HEK293 (cell line): Measurements from ENCODE around the gene ITSN2.
A peak's percentile ranks its signal among the peaks of the same experiment; 100 is the strongest.

Source experiments
- CTCF ChIA-PET: fragments of 350-600 bp; formaldehyde crosslinking; extraction: SDS; loops from one replicate; lab custom pipeline; 2021; ENCODE audit warnings: antibody characterized with exemption; lab: Yijun Ruan, JAX
- POLR2A ChIA-PET: fragments of 300-600 bp; formaldehyde crosslinking; extraction: SDS; loops from one replicate; lab custom pipeline; 2020; ENCODE audit warnings: antibody characterized with exemption, inconsistent platforms; lab: Yijun Ruan, JAX
- H3K27ac ChIP-seq: fragments of 200-500 bp; sonication (Bioruptor generic); 2 replicates; pipeline ENCODE4 v1.5.1; 2014; ENCODE audit warnings: low read depth, low read length, control low read depth, inconsistent platforms; ENCODE audit errors: extremely low read depth
- H3K36me3 ChIP-seq, 2 experiments: fragments of 200-500 bp in 1 of 2; sonication (Bioruptor generic) in 1 of 2; 1 replicate in 1 of 2; 2 replicates in 1 of 2; pipeline ENCODE4 v1.5.1; 2014 to 2017; ENCODE audit warnings: inconsistent platforms in 2 of 2, low read length in 2 of 2; ENCODE audit not compliant: control insufficient read depth in 2 of 2, insufficient read depth in 1 of 2
- H3K4me1 ChIP-seq: fragments of 200-500 bp; sonication (Bioruptor generic); 2 replicates; pipeline ENCODE4 v1.5.1; 2014; ENCODE audit warnings: mild to moderate bottlenecking, low read length, inconsistent platforms; ENCODE audit not compliant: control insufficient read depth, insufficient read depth
- H3K4me3 ChIP-seq: 2 replicates; pipeline ENCODE4 v1.5.1; 2011; ENCODE audit warnings: low read depth, mild to moderate bottlenecking, control low read depth, low read length, moderate library complexity
- H3K9me3 ChIP-seq: fragments of 200-500 bp; sonication (Bioruptor generic); 2 replicates; pipeline ENCODE4 v1.5.1; 2014; ENCODE audit warnings: low read depth, low read length, inconsistent platforms; ENCODE audit not compliant: control insufficient read depth, insufficient read depth
- ZBTB20 ChIP-seq: fragments of 450-650 bp; formaldehyde crosslinking; IDR thresholded peaks from 2 replicates; pipeline ENCODE4 v1.5.1; 2016; ENCODE audit warnings: missing biosample characterization, missing genetic modification characterization
- ZBTB21 ChIP-seq: fragments of 450-650 bp; formaldehyde crosslinking; IDR thresholded peaks from 2 replicates; pipeline ENCODE4 v1.5.1; 2017; ENCODE audit warnings: missing biosample characterization, missing genetic modification characterization
- ZBTB8A ChIP-seq: fragments of 450-650 bp; formaldehyde crosslinking; IDR thresholded peaks from 2 replicates; pipeline ENCODE4 v1.5.1; 2016; ENCODE audit warnings: missing biosample characterization, missing genetic modification characterization
- ZEB2 ChIP-seq: fragments of 450-650 bp; formaldehyde crosslinking; IDR thresholded peaks from 2 replicates; pipeline ENCODE4 v1.5.1; 2016; ENCODE audit warnings: missing biosample characterization, missing genetic modification characterization
- ZFP3 ChIP-seq: fragments of 450-650 bp; formaldehyde crosslinking; IDR thresholded peaks from 2 replicates; pipeline ENCODE4 v1.5.1; 2016; ENCODE audit warnings: low read depth, missing biosample characterization, missing genetic modification characterization
- ZFP37 ChIP-seq: fragments of 450-650 bp; formaldehyde crosslinking; IDR thresholded peaks from 2 replicates; pipeline ENCODE4 v1.5.1; 2016; ENCODE audit warnings: missing biosample characterization, missing genetic modification characterization
- ZNF10 ChIP-seq: fragments of 450-650 bp; formaldehyde crosslinking; IDR thresholded peaks from 2 replicates; pipeline ENCODE4 v1.5.1; 2017; ENCODE audit warnings: missing biosample characterization, missing genetic modification characterization
- ZNF121 ChIP-seq: fragments of 450-650 bp; formaldehyde crosslinking; IDR thresholded peaks from 2 replicates; pipeline ENCODE4 v1.5.1; 2016; ENCODE audit warnings: missing biosample characterization, missing genetic modification characterization
- ZNF140 ChIP-seq: fragments of 450-650 bp; formaldehyde crosslinking; IDR thresholded peaks from 2 replicates; pipeline ENCODE4 v1.5.1; 2016; ENCODE audit warnings: missing biosample characterization, missing genetic modification characterization
- ZNF18 ChIP-seq: fragments of 450-650 bp; formaldehyde crosslinking; IDR thresholded peaks from 2 replicates; pipeline ENCODE4 v1.5.1; 2016; ENCODE audit warnings: missing biosample characterization, missing genetic modification characterization
- ZNF341 ChIP-seq: fragments of 450-650 bp; formaldehyde crosslinking; IDR thresholded peaks from 2 replicates; pipeline ENCODE4; 2016; ENCODE audit warnings: low read depth, missing biosample characterization, missing genetic modification characterization
- ZNF521 ChIP-seq: fragments of 450-650 bp; formaldehyde crosslinking; IDR thresholded peaks from 2 replicates; pipeline ENCODE4 v1.5.1; 2017; ENCODE audit warnings: missing biosample characterization, mild to moderate bottlenecking, missing genetic modification characterization
- ZNF560 ChIP-seq: fragments of 450-650 bp; formaldehyde crosslinking; IDR thresholded peaks from 2 replicates; pipeline ENCODE4 v1.5.1; 2017; ENCODE audit warnings: missing biosample characterization, missing genetic modification characterization, borderline replicate concordance
- ZNF585B ChIP-seq: fragments of 450-650 bp; formaldehyde crosslinking; IDR thresholded peaks from 2 replicates; pipeline ENCODE4 v1.5.1; 2016; ENCODE audit warnings: missing biosample characterization, missing genetic modification characterization
- ZNF654 ChIP-seq: fragments of 450-650 bp; formaldehyde crosslinking; IDR thresholded peaks from 2 replicates; pipeline ENCODE4 v1.5.1; 2016; ENCODE audit warnings: low read depth, missing biosample characterization, missing genetic modification characterization
- ZNF660 ChIP-seq: fragments of 450-650 bp; IDR thresholded peaks from 2 replicates; pipeline ENCODE4 v1.5.1; 2018; ENCODE audit warnings: missing biosample characterization, mild to moderate bottlenecking, missing genetic modification characterization
- ZNF792 ChIP-seq: fragments of 450-650 bp; formaldehyde crosslinking; IDR thresholded peaks from 2 replicates; pipeline ENCODE4 v1.5.1; 2016; ENCODE audit warnings: missing biosample characterization, missing genetic modification characterization
- ZNF843 ChIP-seq: fragments of 450-650 bp; formaldehyde crosslinking; IDR thresholded peaks from 2 replicates; pipeline ENCODE4 v1.5.1; 2016; ENCODE audit warnings: missing biosample characterization, missing genetic modification characterization
- TF ChIP-seq, protein P1 (sequence below): fragments of 450-650 bp; formaldehyde crosslinking; IDR thresholded peaks from 2 replicates; pipeline ENCODE4 v1.5.1; 2016; ENCODE audit warnings: missing biosample characterization, missing genetic modification characterization
- TF ChIP-seq, protein P2 (sequence below): fragments of 450-650 bp; formaldehyde crosslinking; IDR thresholded peaks from 2 replicates; pipeline ENCODE4 v1.5.1; 2016; ENCODE audit warnings: missing biosample characterization, missing genetic modification characterization, borderline replicate concordance
- TF ChIP-seq, protein P3 (sequence below): IDR thresholded peaks from 2 replicates; pipeline ENCODE4 v1.6.1; 2011; ENCODE audit warnings: mild to moderate bottlenecking, low read depth, low read length, borderline replicate concordance

Gene ITSN2

GRCh38 chr2:24228470-24228869 lies 131.9 kb downstream of the ITSN2 start (continued):
- TF ChIP-seq, protein P1, sequence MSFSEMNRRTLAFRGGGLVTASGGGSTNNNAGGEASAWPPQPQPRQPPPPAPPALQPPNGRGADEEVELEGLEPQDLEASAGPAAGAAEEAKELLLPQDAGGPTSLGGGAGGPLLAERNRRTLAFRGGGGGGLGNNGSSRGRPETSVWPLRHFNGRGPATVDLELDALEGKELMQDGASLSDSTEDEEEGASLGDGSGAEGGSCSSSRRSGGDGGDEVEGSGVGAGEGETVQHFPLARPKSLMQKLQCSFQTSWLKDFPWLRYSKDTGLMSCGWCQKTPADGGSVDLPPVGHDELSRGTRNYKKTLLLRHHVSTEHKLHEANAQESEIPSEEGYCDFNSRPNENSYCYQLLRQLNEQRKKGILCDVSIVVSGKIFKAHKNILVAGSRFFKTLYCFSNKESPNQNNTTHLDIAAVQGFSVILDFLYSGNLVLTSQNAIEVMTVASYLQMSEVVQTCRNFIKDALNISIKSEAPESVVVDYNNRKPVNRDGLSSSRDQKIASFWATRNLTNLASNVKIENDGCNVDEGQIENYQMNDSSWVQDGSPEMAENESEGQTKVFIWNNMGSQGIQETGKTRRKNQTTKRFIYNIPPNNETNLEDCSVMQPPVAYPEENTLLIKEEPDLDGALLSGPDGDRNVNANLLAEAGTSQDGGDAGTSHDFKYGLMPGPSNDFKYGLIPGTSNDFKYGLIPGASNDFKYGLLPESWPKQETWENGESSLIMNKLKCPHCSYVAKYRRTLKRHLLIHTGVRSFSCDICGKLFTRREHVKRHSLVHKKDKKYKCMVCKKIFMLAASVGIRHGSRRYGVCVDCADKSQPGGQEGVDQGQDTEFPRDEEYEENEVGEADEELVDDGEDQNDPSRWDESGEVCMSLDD, result no peak
- TF ChIP-seq ZNF792 (no peak), ZNF585B (tag by site-specific recombination) (no peak), ZBTB21 (no peak), ZNF654 (tag by site-specific recombination) (peak; percentile 22; the same call in 1 of the 2 replicates), ZEB2 (tag by site-specific recombination) (peak; percentile 37; the same call in 1 of the 2 replicates), ZNF660 (tag by site-specific recombination) (no peak)
- TF ChIP-seq, all 188 proteins: peak for 5

GRCh38 chr2:24225499-24226242 lies 134.7 kb downstream of the ITSN2 start:
- TF ChIP-seq ZNF843 (tag by site-specific recombination) (no peak), ZNF10 (tag by site-specific recombination) (no peak), ZFP37 (tag by site-specific recombination) (no peak), ZBTB20 (no peak), ZNF560 (tag by site-specific recombination) (no peak), ZNF121 (tag by site-specific recombination) (no peak), ZBTB8A (tag by site-specific recombination) (no peak), ZNF18 (tag by site-specific recombination) (no peak), ZFP3 (tag by site-specific recombination) (no peak), ZNF140 (tag by site-specific recombination) (no peak), ZNF521 (tag by site-specific recombination) (no peak), ZNF341 (tag by site-specific recombination) (no peak)
- TF ChIP-seq, protein P2, sequence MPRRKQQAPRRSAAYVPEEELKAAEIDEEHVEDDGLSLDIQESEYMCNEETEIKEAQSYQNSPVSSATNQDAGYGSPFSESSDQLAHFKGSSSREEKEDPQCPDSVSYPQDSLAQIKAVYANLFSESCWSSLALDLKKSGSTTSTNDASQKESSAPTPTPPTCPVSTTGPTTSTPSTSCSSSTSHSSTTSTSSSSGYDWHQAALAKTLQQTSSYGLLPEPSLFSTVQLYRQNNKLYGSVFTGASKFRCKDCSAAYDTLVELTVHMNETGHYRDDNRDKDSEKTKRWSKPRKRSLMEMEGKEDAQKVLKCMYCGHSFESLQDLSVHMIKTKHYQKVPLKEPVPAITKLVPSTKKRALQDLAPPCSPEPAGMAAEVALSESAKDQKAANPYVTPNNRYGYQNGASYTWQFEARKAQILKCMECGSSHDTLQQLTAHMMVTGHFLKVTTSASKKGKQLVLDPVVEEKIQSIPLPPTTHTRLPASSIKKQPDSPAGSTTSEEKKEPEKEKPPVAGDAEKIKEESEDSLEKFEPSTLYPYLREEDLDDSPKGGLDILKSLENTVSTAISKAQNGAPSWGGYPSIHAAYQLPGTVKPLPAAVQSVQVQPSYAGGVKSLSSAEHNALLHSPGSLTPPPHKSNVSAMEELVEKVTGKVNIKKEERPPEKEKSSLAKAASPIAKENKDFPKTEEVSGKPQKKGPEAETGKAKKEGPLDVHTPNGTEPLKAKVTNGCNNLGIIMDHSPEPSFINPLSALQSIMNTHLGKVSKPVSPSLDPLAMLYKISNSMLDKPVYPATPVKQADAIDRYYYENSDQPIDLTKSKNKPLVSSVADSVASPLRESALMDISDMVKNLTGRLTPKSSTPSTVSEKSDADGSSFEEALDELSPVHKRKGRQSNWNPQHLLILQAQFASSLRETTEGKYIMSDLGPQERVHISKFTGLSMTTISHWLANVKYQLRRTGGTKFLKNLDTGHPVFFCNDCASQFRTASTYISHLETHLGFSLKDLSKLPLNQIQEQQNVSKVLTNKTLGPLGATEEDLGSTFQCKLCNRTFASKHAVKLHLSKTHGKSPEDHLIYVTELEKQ, result no peak
- TF ChIP-seq, protein P3, sequence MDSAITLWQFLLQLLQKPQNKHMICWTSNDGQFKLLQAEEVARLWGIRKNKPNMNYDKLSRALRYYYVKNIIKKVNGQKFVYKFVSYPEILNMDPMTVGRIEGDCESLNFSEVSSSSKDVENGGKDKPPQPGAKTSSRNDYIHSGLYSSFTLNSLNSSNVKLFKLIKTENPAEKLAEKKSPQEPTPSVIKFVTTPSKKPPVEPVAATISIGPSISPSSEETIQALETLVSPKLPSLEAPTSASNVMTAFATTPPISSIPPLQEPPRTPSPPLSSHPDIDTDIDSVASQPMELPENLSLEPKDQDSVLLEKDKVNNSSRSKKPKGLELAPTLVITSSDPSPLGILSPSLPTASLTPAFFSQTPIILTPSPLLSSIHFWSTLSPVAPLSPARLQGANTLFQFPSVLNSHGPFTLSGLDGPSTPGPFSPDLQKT, result no peak
- Histone ChIP-seq H3K4me1 (no peaks in the 10 kb centered on the region), H3K9me3 (no peaks in the 10 kb centered on the region), H3K4me3 (no peak overlapping the region), H3K36me3 (peaks cover 0 to 2% of the 10 kb centered on the region in 2 experiments; a peak in 1 of 3 replicates), H3K27ac (no peak overlapping the region)
- ChIA-PET CTCF (interaction anchor here (0.9 to 2.2 kb wide), 2 partner anchors 154 to 156 kb away, joined by 5 to 6 read pairs; no protein-coding TSS in a partner anchor), POLR2A (no interaction called here)
